ENCODE data around the gene INTS15. TPM values are rescaled to one million over a fixed set of nuclear protein-coding genes. Genes with fewer than 3 reads are reported as not detected.
"Not testable (repeated sequence)": the region's sequence is repeated elsewhere in the genome, so short reads cannot be mapped to it uniquely, and the experiment has no call there.

Gene INTS15
- total RNA-seq, 1 donor from 2014 or later, result 11.1 TPM

GRCh38 chr7:6576867-6577368, 12.9 kb upstream of the INTS15 start:
- not testable (repeated sequence) for DNase-seq (ENCODE audit: low read depth in 2 of 2)

DNA sequence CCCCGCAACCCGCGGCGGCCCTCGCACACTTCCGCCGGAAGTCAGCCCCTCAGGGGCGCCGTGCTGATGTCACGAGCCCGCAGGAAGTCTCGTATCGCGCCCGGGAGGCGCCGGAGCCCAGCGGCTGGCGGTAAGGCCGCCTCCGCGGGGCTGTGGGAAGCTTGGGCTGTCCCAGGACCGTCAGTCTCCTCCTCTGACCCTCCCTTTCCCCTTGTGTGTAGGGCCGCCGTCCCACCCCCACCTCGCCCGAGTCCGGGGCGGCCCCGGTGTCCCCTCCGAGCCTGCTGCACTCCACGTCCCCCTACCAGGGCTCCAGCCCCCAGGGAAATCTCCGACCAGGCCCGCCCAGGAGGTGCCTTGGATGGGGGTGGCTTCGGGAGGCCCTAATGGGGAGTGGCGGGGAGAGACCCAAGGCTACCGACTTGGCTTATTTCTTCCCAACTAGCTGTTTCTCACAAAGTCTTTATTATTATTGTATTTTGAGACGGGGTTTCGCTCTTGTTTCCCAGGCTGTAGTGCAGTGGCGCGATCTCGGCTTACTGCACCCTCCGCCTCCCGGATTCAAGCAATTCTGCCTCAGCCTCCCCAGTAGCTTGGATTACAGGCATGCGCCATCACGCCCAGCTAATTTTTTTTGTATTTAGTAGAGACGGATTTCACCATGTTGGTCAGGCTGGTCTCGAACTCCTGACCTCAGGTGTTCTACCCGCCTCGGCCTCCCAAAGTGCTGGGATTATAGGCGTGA, 12.3 kb upstream of the INTS15 start, which contains the start of gene ZDHHC4:
TSS of gene ZDHHC4 (plus strand) at position 86 of the 745 bp plus-strand sequence. CDS start 3,108 bp downstream, outside the sequence.
- DNase-seq (ENCODE audit: low read depth in 2 of 2), result peak; percentile 84 to 90

DNA sequence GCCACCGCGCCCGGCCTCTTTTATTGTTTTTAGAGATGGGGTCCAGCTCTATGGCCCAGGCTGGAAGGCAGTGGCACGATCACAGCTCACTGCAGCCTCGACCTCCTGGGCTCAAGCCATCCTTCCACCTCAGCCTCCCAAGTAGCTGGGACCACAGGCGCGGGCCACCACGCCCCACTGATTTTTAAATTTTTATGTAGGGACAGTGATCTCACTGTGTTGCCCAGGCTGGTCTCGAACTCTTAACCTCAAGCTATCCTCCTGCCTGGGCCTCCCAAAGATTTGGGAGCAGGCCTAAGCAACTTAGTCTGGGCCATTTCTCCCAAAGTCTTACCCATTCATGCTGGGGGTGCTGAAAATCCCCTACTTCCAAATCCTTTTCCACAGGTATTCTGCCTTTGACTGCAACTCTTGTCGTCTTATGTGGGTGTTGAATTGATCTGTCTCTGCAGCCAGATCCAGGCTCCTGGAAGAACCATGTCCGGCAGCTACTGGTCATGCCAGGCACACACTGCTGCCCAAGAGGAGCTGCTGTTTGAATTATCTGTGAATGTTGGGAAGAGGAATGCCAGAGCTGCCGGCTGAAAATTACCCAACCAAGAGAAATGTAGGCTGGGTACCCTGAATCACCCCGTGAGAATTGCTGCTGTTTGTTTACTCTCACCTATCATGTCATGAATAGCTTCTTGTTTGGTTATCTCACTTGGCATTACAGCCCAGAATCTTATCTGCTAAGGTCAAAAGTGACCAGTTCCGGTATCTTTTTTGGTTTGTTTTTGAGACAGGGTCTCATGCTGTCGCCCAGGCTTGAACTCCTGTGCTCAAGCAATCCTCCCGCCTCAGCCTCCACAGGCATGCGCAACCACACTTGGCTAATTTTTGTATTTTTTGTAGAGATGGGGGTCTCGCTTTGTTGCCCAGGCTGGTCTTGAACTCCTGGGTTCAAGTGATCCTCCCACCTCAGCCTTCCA, 11.4 kb upstream of the INTS15 start:
- DNase-seq (ENCODE audit: low read depth in 2 of 2), result no peak

DNA sequence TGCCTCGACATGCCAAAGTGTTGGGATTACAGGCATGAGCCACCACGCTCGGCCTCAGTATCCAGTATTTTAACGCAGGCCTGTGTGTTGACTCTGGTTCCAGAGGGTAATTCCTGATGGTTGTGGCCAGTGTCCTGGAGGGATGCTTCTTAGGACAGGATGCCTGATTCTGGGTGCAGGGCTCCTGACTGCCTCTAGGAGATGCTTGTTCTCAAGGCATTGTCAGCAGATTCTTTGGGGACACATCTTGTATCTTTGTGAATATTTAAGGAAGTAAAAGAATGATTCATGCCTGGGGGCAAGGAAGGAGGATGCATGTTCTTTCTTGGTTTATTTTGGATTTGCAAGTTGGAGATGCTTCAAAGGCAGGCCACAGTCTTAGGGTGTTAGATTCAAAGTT, 10.4 kb upstream of the INTS15 start:
- peak in 1 of 2 donors; percentile 36 for DNase-seq (ENCODE audit: low read depth in 2 of 2)

- DNase-seq (ENCODE audit: low read depth in 2 of 2), result not testable (repeated sequence)
Observed at GRCh38 chr7:6585746-6586432, 3.9 kb upstream of the INTS15 start.

DNA sequence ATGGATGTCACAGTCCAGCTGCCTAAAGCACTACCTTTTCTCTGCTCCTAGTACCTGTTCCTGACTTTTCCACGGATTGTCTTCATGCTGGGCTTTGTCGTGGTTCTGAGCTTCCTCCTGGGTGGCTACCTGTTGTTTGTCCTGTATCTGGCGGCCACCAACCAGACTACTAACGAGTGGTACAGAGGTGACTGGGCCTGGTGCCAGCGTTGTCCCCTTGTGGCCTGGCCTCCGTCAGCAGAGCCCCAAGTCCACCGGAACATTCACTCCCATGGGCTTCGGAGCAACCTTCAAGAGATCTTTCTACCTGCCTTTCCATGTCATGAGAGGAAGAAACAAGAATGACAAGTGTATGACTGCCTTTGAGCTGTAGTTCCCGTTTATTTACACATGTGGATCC, 1.3 kb upstream of the INTS15 start:
- no peak for DNase-seq (ENCODE audit: low read depth in 2 of 2)

GRCh38 chr7:6589151-6589828, 531 bp upstream of the INTS15 start:
- no peak for DNase-seq (ENCODE audit: low read depth in 2 of 2)

- no peak for DNase-seq (ENCODE audit: low read depth in 2 of 2)
Observed at GRCh38 chr7:6590645-6591110, 857 bp downstream of the INTS15 start.

DNA sequence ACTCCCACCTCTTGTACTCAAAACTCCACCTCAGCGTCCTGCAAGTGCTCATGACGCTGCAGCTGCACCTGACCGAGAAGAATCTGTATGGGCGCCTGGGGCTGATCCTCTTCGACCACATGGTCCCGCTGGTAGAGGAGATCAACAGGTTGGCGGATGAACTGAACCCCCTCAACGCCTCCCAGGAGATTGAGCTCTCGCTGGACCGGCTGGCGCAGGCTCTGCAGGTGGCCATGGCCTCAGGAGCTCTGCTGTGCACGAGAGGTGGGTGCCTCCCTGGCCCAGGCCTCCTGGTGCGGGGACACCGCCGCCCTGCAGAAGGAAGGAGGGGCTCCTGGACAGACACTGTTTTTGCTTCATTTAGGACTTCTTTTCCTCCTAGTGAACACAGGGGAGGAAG, 10.3 kb downstream of the INTS15 start:
- DNase-seq (ENCODE audit: low read depth in 2 of 2), result no peak

DNA sequence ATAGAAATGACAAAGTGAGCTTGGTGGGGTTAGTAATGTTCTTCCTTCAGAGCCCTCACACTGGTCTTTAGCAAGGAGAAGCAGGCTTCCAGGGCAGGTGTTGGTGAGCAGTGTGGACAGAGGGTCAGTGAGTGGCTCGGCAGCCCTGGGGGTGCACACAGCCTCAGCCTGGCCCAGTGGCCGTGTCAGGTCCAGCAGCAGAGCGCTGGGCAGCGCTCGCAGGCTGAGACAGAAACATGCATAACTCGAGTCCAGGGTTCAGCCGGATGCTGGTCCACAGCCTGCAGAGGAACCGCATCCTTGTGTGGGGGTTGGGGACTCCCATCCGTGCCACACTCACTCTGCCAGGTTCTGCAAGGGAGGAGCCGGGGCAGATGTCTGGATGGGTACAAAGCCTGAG, 14.6 kb downstream of the INTS15 start:
- no peak for DNase-seq (ENCODE audit: low read depth in 2 of 2)

DNA sequence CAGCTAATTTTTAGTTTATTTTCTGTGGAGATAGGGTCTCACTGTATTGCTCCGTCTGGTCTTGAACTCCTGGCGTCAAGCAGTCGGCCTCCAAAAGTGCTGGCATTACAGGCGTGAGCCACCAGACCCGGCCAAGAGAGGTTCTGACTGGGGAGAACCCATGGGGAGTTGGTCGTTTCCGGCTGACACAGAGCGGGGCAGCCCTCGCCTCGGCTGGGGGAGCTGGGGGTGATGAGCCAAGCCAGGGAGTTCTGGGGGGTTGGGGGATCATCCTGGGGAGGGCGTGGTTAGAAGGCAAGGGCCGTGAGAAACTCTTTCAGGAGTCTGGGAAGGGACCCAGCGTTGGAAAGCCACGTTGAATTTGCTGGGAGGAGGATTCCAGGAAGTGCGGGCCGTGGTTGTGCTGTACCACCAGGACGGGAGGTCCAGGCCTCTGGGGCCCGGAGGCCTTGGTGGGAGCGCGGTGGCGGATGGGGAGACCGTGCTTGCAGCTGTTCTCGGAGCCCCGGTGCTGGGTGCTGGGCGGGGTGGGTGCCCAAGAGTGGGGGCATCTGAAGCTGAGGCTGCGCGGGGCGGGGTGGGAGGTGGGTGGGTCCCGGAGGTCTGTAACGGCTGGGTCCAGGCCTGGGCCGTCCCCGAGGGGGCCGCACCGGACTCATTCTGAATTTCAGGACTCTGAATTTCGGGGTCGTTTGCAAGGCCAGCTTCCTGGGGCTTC, 17.2 kb downstream of the INTS15 start:
- no peak for DNase-seq (ENCODE audit: low read depth in 2 of 2)

GRCh38 chr7:6607651-6608051, 17.8 kb downstream of the INTS15 start:
- DNase-seq (ENCODE audit: low read depth in 2 of 2), result no peak

DNA sequence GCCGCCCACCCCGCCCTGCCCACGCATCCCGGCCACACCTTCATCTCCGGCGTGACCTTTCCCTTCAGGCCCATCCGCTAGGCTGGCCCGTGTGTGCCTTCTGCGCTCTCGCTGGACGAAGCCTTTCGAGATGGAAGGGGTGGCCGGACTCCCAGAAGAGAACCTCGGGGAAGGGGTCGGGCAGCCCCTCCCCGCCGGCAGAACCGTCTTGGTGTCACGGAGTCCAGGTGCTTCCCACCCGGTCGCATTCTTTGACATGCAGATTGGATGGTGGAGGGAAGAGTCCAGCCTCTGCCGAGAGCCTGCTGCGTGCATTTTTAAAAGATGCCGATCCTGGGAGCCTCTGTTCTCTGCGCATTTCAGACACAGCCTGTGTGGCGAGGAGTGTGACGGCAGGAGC, 18.3 kb downstream of the INTS15 start:
- DNase-seq (ENCODE audit: low read depth in 2 of 2), result no peak

GRCh38 chr7:6608794-6609193, 19.0 kb downstream of the INTS15 start:
- no peak for DNase-seq (ENCODE audit: low read depth in 2 of 2)

- no peak for DNase-seq (ENCODE audit: low read depth in 2 of 2)
Observed at GRCh38 chr7:6612819-6613218, 23.0 kb downstream of the INTS15 start.

- DNase-seq (ENCODE audit: low read depth in 2 of 2), result no peak
Observed at GRCh38 chr7:6613706-6614105, 23.9 kb downstream of the INTS15 start.

GRCh38 chr7:6614953-6615722, 25.3 kb downstream of the INTS15 start, which contains the start of gene ZNF853:
TSS of gene ZNF853 (plus strand) at chr7:6615610. CDS start at chr7:6616175, 565 bp downstream.
- DNase-seq (ENCODE audit: low read depth in 2 of 2), result no peak

DNA sequence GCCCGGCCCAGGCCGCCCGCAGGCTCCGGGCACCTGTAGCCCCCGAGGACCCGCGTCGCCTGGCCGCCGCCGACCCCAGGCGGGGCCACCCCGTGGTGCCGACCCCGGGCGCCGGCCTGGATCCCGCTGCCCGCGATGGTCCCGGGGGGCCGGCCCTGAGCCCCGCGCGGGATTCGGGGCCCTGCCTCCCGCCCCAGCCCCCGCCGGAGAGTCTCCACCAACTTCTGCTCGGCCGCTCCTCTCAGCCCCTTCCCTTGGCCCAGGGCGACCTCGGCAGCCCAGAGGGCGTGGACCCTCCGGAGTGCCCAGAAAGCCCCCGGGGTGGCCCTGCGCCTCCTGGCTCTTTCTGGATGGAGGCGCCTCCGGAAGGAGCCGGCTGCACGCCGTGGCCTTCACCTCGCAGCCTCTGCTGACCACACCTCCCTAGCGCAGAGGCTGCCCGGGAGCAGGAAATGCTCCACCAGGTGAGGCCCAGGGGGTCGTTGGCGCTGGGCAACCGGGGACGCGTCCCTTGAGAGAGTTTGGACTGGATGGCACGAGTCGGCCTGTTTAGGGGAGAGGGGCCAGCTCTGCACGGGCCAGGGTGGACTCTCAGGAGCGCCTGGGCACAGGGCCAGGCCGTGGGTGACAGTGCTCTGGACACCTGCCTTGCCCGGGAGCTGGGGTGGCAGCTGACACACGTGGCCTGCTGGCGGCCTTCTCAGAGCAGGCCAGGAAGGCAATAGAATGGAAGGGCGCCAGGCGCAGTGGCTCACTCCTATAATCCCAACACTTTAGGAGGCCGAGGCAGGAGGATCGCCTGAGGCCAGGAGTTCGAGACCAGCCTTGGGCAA, 26.1 kb downstream of the INTS15 start:
- no peak for DNase-seq (ENCODE audit: low read depth in 2 of 2)
